Stimulated activated CD8-positive, alpha-beta memory T cell treated with anti-CD3 and anti-CD28 coated beads, Interleukin-15, amount 100 ng/mL, for 1 hour (primary cell): Measurements from ENCODE around the gene FRMD5.

Source experiments
- DNase-seq: peaks from one replicate; pipeline ENCODE4 v3.0.0-alpha.2; 2020; ENCODE audit warnings: low read depth

Gene FRMD5

DNA sequence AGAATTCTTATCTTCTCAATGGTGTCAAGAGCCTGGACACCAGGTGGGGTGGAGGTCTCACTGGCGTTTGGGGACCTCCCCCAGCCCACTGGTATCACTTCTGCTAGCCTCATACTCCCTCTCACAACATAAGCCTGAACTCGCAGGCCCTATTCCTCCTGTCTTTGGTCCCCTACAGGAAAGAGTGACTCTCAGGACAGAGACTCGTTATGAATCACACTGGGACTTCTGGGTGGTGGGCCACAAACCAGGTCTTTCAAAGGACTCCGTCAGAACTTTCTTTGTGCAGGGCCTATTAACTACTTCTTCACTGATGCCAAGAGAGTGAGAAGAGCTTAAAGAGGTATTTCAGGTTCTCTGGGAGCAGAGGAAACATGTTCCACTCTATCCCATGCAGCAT, 267.9 kb downstream of the FRMD5 start:
- no peak for DNase-seq

DNA sequence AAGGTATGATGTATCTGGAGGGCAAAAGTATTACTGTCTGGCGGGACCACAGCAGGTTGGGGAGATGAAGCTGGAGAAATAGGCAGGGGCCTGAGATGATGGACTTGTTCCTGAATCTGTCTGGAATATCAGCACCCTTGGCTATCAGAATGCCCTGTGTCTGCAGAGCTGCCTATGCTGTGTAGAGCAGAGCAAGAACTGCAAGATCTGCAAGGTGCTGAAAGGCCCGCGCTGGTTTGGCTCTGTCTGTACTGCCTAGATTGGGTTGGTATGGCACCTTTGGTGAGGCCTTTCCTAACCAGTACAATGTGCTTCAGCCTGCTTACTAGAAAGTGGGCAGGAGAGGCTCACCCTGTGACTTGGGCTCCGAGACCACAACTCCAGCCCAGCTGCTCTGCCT, 271.5 kb downstream of the FRMD5 start:
- DNase-seq, result no peak

DNA sequence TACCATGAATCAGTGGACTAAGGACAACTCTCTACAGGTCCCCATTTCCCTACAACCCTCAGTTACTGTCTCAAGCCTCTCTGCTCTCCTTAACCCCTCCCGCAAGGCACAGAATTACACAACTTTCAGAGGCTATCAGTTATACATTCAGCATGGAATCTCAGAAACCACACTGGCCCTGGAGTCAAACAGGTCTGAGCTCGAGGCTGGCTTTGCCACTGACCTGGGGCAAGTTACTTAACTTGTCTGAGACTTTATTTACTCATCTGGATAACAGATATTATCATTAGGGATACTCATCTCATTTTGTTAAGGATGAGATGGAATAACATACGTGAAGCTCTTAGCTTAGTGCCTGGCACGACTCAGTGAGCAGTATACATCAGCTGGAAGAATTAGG, 273.1 kb downstream of the FRMD5 start:
- no peak for DNase-seq

DNA sequence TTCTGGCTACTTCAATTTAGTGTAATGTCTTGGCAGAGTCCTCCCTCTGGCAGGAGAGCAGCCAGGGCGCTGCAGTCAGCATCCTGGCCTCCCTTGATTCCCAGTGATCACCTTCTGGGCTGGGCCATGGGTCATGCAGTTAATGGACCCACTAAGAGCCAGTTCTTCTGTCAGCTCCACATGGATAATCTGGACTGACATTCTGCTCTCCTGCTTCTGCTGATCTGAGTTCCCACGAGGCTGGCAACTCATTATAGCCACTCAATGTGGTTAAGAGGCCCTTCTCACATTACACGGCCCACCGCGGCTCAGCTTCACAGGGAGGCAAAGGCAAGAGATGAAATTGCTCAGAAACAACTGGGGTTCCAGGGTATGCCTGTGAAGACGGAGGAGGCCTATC, 274.3 kb downstream of the FRMD5 start:
- DNase-seq, result no peak

DNA sequence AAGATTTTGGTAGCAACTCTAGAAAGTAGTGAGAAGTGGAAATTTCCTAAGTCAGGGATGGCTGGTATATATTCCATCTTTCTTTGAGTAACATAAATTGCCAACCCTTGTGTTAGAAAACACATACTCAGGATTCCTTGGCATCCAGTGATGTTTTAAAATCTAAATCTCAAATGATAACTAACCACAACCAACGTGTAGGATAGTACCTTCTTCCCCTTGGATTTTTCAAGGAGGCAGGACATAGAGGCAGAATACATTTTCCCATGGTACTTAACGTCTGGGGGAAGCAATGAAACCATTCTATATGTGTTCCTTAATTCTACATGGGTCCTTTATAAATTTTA, 274.8 kb downstream of the FRMD5 start:
- no peak for DNase-seq

DNA sequence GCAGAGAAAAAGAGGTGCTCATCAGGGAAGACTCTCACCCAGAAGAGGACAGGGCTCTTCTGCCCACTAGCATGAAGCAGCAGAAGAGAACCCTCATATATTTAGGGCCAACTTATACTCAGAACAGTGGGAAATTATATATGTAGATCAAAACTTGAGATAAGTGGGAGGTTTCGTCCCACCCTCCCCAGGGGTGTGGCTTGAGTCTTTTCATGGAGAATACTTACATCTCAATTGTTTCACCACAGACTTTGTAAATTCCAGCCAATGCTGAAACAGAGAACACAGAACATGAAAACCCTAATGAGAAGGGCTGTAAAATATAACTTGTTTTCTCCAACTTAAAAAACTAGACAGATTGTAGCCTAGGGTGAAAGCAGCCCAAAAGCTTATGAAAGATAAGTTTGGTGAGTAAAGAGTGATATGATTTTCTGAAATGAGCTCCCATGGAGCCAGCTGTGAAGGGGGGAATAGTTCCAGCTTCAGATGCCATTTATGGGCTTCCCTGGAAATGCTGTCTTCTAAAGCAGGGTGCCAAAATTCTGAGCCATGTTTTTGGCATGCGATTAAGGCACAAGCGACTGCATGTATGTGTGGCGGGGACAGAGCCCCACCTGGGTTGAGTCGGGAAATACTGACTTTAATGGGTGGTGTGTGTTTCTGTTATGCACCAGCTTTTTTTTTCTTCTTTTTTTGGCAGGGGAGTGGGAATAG, 275.4 kb downstream of the FRMD5 start:
- no peak for DNase-seq

DNA sequence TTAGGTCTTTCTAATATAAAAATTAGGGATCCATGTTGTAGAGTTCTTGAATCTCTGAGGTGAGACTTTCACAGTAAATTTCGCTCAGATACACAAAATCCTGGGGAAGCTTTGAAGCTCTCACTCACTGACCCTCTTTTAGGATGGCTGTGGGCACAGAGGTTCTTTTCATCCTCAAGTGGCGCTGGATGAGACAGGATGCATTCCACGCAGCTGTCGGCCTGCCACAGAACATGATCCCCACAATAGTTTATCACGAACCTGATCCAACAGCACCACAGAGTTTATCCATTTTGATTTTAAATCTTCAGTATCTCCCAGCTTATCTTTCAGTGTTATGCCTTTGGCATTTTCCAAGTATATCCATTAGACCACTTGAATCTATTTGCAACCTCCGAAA, 276.4 kb downstream of the FRMD5 start:
- DNase-seq, result no peak

DNA sequence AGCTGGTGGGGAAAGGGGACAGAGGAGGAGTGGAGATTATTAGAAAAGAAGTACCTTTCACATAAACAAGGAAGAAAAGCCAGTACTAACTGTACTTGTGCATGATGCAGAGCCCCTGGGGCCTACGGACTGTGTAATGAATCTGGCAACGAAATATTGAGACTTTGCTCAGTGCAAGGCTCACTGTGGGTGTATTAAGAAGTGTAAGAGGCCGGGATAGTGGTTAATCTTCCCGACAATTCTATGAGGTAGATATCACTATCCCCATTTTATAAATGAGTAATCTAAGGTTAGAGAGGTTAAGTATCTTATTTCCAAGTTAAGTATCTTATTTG, 278.8 kb downstream of the FRMD5 start:
- no peak for DNase-seq

DNA sequence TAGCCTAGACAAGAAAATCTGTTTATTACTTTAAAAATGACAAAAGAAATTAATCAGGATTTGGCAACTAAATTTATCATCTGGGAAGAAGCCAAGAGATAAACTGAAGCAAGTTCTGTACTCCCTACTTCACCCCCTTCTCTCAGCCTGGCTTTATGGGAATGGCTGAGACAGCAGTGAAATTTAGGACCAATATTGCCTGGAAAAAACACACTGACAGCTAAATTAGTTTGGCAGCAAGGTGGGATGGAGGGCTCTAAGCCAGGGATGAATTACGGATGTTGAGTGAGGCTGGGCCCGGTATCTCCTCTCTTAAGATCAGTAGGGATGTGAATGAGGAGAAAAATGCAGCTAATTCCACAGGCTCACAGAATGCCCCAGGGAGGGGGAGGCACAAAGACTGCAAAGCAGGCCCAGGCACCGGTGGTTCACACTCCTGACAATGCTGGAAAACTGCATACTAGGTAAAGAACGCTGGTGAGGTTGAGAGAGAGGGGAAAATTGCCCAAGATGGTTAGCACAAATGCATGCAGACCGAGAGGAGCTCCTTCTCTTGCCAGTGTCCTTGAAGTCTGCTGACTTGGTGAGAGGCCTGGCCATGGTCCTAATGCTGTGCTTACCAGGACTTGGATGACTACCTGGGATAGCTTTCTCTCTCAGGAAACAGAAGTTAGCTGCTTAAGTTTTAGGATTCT, 279.3 kb downstream of the FRMD5 start:
- no peak for DNase-seq

DNA sequence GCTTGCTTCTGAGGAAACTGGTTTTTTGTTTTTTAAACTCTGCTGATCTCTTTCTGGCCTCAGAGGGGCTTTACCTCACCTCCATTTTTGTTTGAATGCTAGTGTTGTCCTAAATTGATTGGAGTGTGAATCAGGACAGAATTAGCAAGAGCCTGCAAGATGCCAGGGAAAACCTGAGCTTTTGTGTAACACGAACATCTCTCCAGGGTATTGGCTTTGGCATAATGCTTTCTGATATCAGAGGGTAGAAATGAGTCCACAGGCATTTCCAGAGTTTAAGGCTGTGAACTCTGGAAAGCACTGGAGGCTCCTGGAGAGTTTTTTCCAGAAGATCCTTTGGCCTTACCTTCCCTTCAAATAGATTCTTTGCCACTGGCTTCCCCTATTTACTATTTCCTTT, 281.1 kb downstream of the FRMD5 start:
- DNase-seq, result no peak

DNA sequence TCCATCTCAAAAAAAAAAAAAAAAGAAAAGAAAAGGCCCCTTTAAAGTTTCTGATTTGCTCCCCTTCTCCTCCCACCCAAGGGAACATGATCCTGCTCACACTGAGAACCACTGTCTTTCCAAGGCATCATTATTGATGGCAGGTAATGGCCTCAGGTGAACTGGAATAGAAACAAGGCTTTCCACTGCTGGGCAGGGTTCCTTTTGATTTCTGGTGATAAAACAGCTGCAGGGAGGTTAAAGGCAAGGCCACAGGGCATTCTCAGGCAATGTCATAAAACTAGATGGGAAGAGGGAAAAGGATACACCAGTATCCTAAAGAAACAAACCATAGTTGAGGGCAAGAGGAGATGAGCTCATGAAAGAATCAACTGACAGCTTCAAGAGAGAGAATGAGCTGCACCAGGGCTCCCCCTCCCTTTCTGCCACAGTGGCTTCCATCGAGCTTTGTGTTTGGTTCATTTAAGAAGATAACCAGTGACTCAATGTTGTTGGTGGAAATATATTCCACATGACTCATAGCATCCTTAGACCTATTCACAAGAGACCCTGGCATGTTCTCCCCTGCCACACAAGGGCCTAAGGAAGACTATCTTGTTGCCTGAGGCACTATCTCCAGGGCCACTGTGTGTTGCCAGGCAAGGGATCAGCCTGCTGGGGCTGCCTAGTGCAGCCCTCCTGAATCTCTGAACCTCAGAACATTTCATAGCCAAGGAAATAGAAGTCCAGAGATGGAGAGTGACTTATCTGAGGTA, 281.9 kb downstream of the FRMD5 start:
- DNase-seq, result no peak

DNA sequence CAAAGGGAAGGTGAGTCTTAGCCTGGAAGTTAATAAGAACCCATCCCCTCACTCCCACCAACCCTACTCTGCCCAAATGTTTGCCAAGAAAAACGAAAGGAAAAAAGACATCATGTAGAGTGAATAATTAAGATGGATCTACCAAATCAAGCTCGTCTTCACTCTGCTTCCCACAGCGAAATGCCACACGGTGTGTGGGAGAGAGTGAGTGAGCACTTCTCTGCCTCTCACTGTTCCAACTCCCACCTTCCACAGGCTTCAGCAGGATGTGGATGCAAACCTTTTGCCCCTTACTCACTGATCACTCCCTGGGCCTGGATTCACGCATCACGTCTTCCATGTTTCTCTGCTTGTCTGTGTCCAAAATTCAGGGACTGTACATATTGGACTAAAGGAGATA, 282.9 kb downstream of the FRMD5 start:
- DNase-seq, result no peak

DNA sequence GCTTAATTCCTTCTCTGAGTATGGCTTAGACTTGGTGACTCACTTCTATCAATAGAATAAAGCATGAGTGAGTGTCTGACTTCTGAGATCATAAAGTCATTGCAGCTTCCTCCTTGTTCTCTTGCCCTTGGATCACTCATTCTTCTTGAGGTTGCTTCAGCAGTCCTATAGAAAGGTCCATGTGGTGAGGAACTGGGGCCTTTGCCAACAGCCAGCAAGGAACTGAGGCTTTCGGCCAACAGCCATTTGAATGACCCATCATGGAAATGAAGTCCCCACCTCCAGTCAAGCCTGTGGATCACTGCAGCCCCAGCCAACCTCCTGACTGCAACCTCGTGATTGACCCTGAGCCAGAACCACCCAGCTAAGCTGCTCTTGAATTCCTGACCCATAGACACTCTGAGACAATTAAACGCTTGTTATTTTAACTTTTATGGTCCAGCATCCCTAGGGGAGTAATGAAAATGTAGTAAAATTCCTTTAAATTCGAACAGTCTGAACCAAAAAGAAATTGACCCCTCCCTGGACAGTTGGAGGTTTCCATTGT, 283.8 kb downstream of the FRMD5 start:
- DNase-seq, result no peak

DNA sequence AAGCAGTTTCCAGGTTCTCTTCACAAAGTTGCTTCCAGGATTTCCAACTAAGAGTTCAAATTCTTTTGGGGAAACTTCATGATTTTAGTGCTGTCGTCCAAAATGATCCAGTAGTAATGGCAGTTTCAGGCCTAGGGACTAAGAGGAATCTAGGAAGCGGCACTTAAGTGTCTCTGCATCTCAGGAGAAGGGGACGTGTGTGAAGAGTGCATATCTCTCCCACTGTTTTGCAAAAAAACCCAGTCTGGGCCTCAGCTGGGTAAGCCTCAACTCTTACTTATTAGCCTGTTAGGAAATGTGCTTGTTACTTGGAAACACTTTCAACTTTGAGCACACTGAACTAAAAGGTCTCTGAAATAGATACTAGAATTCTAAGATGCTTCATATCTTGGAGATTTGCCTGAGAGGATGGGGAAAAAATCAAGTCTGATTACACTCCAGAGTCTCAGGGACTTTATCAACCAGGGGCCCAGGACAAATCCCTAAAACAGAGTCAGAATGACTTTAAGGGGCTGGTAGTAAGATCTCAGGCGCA, 286.5 kb downstream of the FRMD5 start:
- DNase-seq, result no peak

DNA sequence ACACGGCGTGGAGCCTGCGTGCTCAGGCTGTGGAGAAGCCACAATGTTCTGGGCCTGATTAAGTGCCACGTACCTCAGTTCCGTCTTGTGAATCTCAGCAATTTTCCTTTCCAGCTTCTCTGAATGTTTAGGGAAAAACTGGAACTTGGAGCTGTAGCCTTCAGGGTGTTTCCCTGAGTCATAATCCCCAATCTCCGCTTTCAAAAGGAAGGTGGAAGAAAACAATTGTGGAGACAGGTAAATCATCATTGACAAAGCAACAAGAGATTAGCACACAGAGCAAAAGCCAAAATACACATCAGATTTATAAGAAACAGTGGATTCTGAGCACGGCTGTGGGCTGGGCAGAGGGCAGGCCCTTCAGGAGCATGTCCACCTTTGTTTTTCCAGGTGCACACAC, 289.3 kb downstream of the FRMD5 start:
- DNase-seq, result no peak

DNA sequence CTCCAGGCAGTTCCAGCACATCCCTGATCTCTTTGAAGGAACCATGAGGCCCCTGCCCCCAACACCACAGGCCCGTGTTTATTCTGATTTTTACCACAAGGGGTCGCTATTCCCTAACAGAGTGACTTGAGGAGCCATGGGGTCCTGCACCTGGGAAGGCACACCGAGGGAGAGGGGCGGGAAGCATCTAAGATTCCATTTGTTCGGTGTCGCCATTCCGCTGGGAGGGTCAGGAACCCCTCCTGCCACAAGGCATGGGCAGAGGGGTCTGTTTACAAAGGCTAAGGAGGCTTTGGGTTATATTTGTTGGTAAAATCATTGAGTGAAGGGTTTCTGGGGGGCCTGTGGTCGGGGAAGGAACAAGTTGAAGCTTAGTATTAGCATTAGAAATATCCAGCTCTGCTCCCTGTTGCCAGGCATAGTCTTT, 291.2 kb downstream of the FRMD5 start:
- peak; percentile 16 for DNase-seq

DNA sequence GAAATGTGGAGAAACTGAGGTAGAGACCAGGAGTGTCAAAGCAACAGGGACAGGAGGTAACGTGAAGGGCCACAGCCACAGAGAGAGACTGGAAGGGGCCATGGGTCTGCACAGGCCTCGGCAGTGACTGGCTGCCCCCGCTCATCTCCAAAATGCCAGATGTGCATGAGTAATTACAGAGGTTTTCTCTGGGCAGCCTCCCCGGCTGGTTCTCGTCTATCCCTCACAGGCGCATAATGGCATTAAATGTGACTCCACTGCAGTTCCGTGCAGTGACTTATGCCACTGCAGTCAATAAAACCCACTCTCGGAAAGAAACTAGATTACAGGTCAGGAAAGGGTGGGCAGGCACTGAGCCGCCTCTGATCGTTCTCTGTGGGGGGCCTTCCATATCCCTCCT, 293.6 kb downstream of the FRMD5 start:
- no peak for DNase-seq

DNA sequence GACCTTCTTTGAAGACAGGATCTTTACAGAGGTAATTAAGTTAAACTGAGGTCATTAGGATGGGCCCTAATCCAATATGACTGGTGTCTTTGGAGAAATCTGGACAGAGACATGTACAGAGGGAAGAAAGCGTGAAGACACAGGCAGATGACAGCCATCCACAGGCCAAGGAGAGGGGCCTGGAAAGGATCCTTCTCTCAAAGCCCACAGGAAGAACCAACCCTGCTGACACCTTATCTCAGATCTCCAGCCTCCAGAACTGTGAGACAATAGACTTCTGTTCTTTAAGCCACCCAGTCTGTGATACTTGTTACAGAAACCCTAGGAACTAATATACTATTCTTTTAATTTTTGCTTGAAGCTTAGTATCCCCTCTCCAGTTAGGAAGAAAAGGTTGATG, 294.1 kb downstream of the FRMD5 start:
- no peak for DNase-seq

DNA sequence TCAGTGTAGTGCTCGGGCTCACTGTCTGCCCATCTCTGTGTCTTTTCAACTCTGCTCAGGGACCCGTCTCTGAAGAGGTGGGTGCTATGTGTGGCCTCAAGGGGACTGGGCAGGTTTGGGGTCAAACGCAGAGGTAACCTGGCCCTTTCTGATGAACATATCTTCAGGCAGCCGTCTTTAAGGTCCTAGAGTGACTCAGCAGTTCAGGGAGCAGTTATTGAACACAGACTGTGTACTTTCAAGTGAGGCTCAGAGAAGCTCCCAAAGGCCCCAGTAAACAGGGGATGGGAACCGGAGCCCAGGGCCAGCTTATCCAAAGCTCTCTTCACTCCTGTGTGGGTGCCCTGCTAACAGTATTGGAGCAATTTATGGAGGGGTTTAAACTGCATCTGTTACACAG, 295.1 kb downstream of the FRMD5 start:
- no peak for DNase-seq

DNA sequence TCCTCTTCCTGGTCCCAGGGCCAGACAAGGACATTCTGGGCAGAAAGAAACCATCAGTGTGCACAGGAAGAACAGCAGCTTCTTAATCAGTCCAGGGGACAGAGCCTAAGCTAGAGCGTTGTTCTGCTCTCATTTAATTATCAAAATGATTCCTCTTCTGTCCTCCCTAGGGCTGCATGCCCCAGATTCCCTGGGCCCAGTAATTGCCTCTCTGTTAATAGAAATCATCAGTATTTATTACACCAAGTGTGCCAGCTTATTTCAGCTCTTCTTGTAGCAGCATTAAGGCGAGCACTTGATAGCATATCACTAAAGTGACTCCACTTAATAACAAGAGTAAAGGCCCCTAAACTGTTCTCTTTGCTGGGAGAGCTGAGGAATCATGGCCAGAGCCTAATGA, 296.2 kb downstream of the FRMD5 start:
- no peak for DNase-seq

DNA sequence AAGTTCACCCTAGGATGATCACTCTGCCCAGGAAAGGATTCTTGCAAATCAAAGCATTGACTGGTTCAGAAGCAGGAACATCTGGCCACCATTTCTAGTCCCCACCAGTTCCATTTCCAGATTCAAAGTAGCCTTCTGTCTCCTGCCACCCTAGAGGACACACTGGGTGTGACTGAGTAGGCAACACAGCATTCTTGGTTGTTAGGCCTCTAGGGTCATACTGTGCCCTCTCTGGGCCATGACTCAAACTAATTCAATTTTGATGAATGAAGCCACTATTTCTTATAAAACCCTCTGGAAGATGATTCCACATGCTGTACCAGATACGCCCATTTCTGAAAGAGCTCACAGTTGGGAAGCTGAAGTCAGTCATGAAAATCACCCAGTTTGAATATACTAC, 298.5 kb downstream of the FRMD5 start:
- no peak for DNase-seq

DNA sequence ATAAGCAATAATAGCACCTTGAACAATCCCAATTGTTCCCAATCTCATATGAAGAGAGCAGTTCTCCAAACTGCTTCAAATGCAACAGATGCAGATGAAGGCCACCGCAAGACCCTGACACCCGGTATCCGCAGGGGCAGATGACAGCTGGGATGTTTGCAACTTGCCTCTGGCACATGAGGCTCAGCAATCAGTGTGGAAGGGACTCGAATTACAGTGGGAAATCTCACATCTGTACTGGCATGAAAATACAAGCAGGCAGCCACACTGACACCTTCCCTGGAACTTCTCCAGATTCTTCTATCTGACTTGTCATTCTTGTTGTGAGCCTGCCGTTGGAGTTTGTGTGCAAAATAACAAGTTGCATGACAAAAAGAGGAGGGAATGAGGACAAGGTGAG, 299.5 kb downstream of the FRMD5 start:
- DNase-seq, result no peak

DNA sequence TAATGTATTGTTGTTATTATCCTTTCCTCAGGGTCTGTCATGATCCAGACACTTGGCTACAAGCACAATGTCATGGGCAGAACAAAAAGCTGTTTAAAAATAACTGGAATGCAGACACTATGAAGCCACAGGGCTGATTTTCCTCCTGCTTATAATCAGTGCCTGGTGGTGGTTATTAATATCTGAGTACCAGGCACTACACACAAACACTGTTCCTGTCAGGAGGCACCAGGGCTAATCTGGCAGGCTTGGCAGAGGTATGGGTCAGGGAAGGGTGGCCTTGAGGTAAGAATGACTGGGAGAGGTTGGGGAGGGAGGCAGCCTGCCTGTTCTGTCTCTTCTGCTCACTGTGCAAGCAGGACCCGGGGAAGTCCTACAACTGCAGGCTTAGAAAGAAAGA, 301.1 kb downstream of the FRMD5 start:
- no peak for DNase-seq
